Erythroblast (primary cell): ENCODE results near the gene CDK7.

Source experiments
- GATA1 ChIP-seq: IDR thresholded peaks from 2 replicates; pipeline ENCODE4 v1.6.1; 2011; ENCODE audit warnings: low read depth, mild to moderate bottlenecking, control low read depth, low read length, moderate library complexity
- POLR2A ChIP-seq: IDR thresholded peaks from 2 replicates; pipeline ENCODE4 v1.6.1; 2011; ENCODE audit warnings: mild to moderate bottlenecking, low read length

- TF ChIP-seq POLR2A (no peak), GATA1 (no peak)
Observed at GRCh38 chr5:69248019-69248418, 13.3 kb downstream of the CDK7 start.
